ENCODE measurements around the gene CHCHD10.

DNA sequence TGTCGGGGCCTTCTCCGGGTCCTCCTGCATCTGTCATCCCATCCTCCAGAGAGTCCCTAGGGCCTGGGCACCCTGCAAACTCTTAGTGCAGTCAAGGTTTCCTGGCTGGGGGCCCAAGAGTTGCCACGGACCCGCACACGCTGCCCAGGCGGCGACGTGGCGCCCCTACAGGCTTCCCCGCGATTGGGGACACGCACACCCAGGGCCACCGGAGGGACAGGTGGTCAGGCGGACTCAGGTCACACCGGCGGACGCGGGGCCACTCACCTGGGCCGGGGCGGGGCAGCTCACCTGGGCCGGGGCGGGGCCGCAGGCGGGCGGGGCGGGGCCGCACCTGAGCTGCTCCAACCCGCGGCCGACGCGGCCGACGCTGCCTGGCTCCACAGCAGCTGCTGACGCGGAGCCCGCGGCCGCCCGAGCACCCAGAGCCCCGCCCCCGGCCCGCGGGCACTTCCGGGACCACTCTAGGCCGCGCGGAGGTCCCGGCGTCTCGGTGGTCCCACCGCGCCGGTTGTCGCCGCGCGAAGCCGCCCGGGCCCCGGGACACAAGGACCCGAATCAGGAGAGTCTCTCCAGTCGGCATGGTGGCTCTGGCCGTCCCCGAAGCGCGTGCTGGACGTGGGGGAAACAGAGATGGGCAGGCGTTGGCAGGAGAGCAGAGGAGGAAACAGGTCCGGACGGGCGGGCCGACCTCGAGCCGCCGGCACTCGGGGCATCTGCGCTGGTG, 16.9 kb downstream of the CHCHD10 start, which contains the start of gene ZNF70:
- TF ChIP-seq, protein P1, sequence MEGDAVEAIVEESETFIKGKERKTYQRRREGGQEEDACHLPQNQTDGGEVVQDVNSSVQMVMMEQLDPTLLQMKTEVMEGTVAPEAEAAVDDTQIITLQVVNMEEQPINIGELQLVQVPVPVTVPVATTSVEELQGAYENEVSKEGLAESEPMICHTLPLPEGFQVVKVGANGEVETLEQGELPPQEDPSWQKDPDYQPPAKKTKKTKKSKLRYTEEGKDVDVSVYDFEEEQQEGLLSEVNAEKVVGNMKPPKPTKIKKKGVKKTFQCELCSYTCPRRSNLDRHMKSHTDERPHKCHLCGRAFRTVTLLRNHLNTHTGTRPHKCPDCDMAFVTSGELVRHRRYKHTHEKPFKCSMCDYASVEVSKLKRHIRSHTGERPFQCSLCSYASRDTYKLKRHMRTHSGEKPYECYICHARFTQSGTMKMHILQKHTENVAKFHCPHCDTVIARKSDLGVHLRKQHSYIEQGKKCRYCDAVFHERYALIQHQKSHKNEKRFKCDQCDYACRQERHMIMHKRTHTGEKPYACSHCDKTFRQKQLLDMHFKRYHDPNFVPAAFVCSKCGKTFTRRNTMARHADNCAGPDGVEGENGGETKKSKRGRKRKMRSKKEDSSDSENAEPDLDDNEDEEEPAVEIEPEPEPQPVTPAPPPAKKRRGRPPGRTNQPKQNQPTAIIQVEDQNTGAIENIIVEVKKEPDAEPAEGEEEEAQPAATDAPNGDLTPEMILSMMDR (IDR thresholded peaks at IDR 0.05; ENCODE audit: low read depth, low read length, poor library complexity, severe bottlenecking), result peak; percentile 43
- no peak for TF ChIP-seq EZH2phosphoT487 (IDR thresholded peaks at IDR 0.05; ENCODE audit: borderline replicate concordance, low read length)

Measured in DOHH2 (cell line).